Measurements from ENCODE around the gene ADCY6. TPM values are rescaled to one million over a fixed set of nuclear protein-coding genes. Genes with fewer than 3 reads are reported as not detected.

The ADCY6 gene
- total and polyA plus RNA-seq, 2 of the 4 experiments (the other 2 are of a cell fraction), result 18.5 to 34.4 TPM

DNA sequence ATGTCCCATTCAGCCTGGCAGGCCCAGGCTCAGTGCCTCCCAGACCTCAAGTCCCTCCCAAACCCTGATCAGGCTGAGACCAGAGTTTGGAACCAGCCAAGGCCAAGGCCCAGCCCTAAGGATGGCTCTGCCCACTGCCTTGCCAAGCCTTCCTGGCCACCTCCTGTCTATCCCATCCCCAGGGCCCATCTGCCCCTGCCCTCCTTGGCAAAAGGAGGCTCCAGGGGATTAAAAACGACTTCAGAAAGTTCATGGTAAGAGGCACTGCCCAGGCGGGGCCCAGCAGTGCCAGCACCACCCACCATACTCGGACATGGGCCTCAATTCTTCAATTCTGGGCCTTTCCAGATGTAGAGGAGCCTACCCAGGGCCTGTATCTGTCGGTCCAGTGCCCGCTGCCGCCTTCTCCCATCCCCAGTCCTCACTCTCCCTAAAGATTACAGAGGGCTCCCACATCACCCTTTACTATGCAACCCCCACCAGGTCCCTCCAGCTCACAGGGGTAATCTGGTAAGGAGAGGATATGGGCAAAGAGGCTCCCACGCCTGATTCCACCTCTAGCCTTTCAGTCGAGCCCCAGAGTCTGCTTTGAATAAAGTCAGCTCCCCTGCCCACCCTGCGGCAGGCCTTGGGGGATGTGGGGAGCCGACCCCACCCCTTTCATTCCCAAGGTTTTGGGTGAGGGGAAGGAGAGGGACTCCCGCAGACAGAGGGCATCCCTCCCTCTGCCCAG is 932 bp downstream of the ADCY6 start:
- H2BK15ac ChIP-seq (ENCODE audit: low read depth, low read length), result no peak overlapping the region
- H3K27me3 ChIP-seq (ENCODE audit: control insufficient read depth, insufficient read depth, low read length), result no peaks in the 10 kb centered on the region
- peak overlapping the region; percentile 8 for H2BK5ac ChIP-seq (ENCODE audit: low read depth, low read length, poor library complexity, severe bottlenecking)
- H3K4ac ChIP-seq (ENCODE audit: low read depth, low read length), result peak overlapping the region; percentile 81
- H3K27ac ChIP-seq (ENCODE audit: insufficient read depth, low read length), result peak overlapping the region; percentile 65
- DNase-seq (no peak), ATAC-seq (ENCODE audit: low read depth) (peak; percentile 13)
- TF ChIP-seq CEBPB (IDR thresholded peaks at IDR 0.05; ENCODE audit: low read depth, low read length), result no peak
- TF ChIP-seq, protein P1, sequence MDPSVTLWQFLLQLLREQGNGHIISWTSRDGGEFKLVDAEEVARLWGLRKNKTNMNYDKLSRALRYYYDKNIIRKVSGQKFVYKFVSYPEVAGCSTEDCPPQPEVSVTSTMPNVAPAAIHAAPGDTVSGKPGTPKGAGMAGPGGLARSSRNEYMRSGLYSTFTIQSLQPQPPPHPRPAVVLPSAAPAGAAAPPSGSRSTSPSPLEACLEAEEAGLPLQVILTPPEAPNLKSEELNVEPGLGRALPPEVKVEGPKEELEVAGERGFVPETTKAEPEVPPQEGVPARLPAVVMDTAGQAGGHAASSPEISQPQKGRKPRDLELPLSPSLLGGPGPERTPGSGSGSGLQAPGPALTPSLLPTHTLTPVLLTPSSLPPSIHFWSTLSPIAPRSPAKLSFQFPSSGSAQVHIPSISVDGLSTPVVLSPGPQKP (IDR thresholded peaks at IDR 0.05; ENCODE audit: borderline replicate concordance, low read depth, low read length), result no peak
- TF ChIP-seq RFX5 (IDR thresholded peaks at IDR 0.05; ENCODE audit: low read depth, low read length), result no peak
- TF ChIP-seq MAFK (IDR thresholded peaks at IDR 0.05; ENCODE audit: low read depth, low read length), result no peak
- no peak for TF ChIP-seq CHD1 (IDR thresholded peaks at IDR 0.05; ENCODE audit: low read depth, low read length)
- TF ChIP-seq, protein P2, sequence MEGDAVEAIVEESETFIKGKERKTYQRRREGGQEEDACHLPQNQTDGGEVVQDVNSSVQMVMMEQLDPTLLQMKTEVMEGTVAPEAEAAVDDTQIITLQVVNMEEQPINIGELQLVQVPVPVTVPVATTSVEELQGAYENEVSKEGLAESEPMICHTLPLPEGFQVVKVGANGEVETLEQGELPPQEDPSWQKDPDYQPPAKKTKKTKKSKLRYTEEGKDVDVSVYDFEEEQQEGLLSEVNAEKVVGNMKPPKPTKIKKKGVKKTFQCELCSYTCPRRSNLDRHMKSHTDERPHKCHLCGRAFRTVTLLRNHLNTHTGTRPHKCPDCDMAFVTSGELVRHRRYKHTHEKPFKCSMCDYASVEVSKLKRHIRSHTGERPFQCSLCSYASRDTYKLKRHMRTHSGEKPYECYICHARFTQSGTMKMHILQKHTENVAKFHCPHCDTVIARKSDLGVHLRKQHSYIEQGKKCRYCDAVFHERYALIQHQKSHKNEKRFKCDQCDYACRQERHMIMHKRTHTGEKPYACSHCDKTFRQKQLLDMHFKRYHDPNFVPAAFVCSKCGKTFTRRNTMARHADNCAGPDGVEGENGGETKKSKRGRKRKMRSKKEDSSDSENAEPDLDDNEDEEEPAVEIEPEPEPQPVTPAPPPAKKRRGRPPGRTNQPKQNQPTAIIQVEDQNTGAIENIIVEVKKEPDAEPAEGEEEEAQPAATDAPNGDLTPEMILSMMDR (conservative IDR thresholded peaks at IDR 0.05; ENCODE audit: low read depth, low read length), result no peak
- no peak for TF ChIP-seq SMC3 (IDR thresholded peaks at IDR 0.05; ENCODE audit: low read depth, low read length)
- TF ChIP-seq MXI1 (IDR thresholded peaks at IDR 0.05; ENCODE audit: borderline replicate concordance, low read depth, low read length), result peak; percentile 6; the same call in 1 of the 2 replicates
- peak overlapping the region; percentile 25 to 75; a peak in 1 of 4 replicates for H4K8ac ChIP-seq (ENCODE audit: low read depth in 2 of 2, low read length in 2 of 2)
- peak overlapping the region; percentile 49; the same call in 1 of the 2 replicates for H4K91ac ChIP-seq (ENCODE audit: insufficient read depth, low read depth, low read length)
- H3K4me1 ChIP-seq (ENCODE audit: control insufficient read depth, insufficient read depth, low read length), result peaks cover 11% of the 10 kb centered on the region
- in situ Hi-C loops (cut with MboI; ENCODE audit: low sequenced_read_pairs) (loop anchor here (25.0 kb wide), 1 partner anchor 251 kb away; the partner anchor contains the start of gene OR8S1), intact Hi-C loops (cut with micrococcal nuclease) (loop anchor here (2.0 kb wide), 1 partner anchor 23 kb away; no protein-coding TSS in a partner anchor), dilution Hi-C loops (cut with HindIII; ENCODE audit: low sequenced_read_pairs, unreplicated experiment) (no loop called here)
- no peaks in the 10 kb centered on the region for H3K9me3 ChIP-seq (ENCODE audit: control insufficient read depth, insufficient read depth, low read length)
- peaks cover 30 to 44% of the 10 kb centered on the region in 2 experiments for H3K79me1 ChIP-seq (ENCODE audit: low read depth in 1 of 2, low read length in 2 of 2)
- POLR2A ChIA-PET (ENCODE audit: unreplicated experiment), result no interaction called here
- no peak overlapping the region for H2BK20ac ChIP-seq (ENCODE audit: low read depth, low read length)
- peak overlapping the region; percentile 92 for H3K4me2 ChIP-seq (ENCODE audit: low read depth, low read length)
- H2AFZ ChIP-seq (replicated peaks; ENCODE audit: low read length, poor library complexity), result peak overlapping the region; percentile 100
- no TSS peak for BruUV-seq (replicated peaks)
- H3K9me1 ChIP-seq (ENCODE audit: insufficient read depth, low read length), result peaks cover 27% of the 10 kb centered on the region
- no peak overlapping the region for H3K18ac ChIP-seq (ENCODE audit: low read depth, low read length)
- WGBS, 2 experiments (ENCODE audit: extremely low coverage in 2 of 2, insufficient read length in 1 of 2), result no CpG with 5 or more reads among the region's 11 CpGs
- H2AK9ac ChIP-seq (replicated peaks; ENCODE audit: low read depth, low read length, poor library complexity), result peak overlapping the region; percentile 93
- peaks cover 3% of the 10 kb centered on the region; the same call in 1 of the 2 replicates for H3K36me3 ChIP-seq (ENCODE audit: control insufficient read depth, insufficient read depth, low read length)
- H3K56ac ChIP-seq (ENCODE audit: extremely low read depth, insufficient read depth, low read length), result peak overlapping the region; percentile 39; the same call in 1 of the 2 replicates
- no peak overlapping the region for H4K5ac ChIP-seq (ENCODE audit: low read depth, low read length)
- no peak overlapping the region for H2BK120ac ChIP-seq (ENCODE audit: low read depth, low read length)
- H3K4me3 ChIP-seq (ENCODE audit: insufficient read depth, low read depth, low read length), result peak overlapping the region; percentile 86
- H3K9ac ChIP-seq (ENCODE audit: low read depth, low read length), result peak overlapping the region; percentile 82
- peaks cover 28% of the 10 kb centered on the region for H4K20me1 ChIP-seq (ENCODE audit: insufficient read depth, low read length)
- peak overlapping the region; percentile 63 for H2AK5ac ChIP-seq (ENCODE audit: low read depth, low read length)
- CTCF ChIA-PET, result interaction anchor here (1.0 kb wide), 1 partner anchor 35 kb away, joined by 4 read pairs; no protein-coding TSS in a partner anchor
- H3K23ac ChIP-seq (ENCODE audit: low read depth, low read length), result peak overlapping the region; percentile 80; the same call in 1 of the 2 replicates
- H3K14ac ChIP-seq (replicated peaks; ENCODE audit: low read depth, low read length), result peak overlapping the region; percentile 68

All from IMR-90 (cell line).